HUDEP-2 (cell line): ENCODE measurements around the gene UBE2J2.

Source experiments
- DNase-seq, 76 experiments: peaks; one replicate each; lab custom pipeline; 2025; ENCODE audit not compliant: unreplicated experiment in 76 of 76; lab: John Stamatoyannopoulos, UW

The UBE2J2 gene

DNA sequence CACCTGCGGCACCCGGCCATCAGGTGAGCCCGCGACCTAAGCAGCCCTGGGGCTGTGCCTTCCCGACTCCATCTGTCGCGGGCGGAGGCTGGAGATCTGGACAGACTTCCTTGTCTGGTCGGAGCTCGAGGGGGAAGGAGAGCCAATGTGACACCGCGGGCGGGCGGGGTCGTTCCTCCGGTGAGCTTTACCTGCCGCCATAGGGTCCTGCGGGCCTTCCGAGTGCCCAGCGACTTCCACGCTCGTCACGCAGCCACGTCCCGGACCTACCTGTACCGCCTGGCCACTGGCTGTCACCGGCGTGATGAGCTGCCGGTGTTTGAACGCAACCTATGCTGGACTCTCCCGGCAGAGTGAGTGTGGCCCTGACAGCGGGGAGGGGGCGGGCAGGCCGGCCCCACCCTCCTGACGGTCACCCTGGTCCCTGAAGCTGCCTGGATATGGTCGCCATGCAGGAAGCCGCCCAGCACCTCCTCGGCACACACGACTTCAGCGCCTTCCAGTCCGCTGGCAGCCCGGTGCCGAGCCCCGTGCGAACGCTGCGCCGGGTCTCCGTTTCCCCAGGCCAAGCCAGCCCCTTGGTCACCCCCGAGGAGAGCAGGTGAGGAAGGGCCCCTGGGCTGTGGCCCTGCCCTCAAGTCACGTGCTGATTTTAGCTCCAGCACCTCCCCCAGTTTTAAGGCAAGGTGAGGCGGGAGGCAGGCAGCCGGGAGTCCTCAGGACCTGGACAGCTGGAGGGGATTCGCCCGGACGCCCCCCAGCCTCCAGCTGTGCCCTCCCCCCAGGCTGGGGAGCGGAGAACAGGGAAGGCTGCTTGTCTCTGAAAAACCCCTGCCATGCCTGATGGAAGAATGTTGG, 35.8 kb upstream of the UBE2J2 start:
- DNase-seq = peak in 2 of 76 experiments; percentile 17 to 25

DNA sequence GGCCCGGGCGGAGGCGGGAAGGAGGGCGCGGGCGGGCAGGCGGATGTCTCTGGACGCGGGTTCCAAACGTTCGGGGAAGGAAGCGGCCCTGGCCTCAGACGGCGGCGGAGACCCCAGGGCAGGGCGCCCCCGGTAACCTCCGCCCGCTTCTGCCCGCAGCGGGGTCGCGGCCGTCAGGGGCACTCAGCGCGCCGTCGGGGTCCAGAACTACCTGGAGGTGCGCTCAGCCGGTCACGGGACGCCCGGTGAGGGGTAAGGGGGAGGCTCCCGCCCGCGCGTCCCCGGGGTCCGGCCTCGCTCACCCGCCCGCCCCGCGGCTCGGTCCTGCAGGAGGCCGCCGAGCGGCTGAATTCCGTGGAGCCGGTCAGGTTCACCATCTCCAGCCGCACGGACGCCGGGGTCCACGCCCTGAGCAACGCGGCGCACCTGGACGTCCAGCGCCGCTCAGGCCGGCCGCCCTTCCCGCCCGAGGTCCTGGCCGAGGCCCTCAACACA, 35.1 kb upstream of the UBE2J2 start:
- DNase-seq = peak in 1 of 76 experiments; percentile 40

DNA sequence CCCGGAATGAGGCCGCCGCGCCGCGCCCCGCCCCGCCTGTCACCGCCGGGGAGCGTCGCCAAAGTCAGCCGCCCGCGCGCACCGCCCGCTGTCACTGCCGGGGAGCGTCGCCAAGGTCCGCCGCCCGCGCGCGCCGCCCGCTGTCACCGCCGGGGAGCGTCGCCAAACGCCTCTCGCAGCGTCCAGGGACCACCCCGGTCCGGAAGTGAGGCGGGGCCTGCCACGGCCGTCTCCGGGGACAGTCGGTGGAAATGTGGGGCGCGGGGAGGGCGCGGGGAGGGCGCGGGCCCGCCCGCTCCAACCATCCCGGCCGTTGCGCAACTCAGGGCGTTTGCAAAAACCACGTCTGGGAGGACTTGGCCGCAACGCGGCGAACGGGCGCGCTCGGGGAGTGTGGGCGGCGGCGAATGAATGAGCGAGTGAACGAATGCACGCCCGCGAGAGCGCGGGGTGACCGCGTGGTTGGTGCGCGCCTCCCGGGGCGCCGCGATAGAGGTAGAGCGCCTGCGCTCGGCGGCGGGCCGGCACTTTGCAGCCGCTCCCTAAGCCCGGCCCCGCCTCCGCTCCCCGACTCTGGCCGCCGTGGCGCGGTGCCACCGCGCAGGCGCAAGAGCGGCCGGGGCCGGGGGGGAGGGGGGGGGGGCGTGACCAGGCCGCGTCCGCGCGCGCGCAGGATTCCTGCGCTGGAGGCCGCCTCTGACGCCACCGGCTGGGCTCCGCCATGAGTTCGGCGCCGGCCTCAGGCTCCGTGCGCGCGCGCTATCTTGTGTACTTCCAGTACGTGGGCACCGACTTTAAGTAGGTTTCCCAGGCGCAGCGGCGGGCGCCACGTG, 34.5 kb upstream of the UBE2J2 start, which contains the start of the genes ACAP3 and PUSL1:
TSS of gene ACAP3 (minus strand) at position 8 of the 833 bp plus-strand sequence. CDS start 115 bp downstream, outside the sequence.
TSS of gene PUSL1 (plus strand) at position 675 of the 833 bp plus-strand sequence. CDS start at position 722, 47 bp downstream.
- peak in 74 of 76 experiments; percentile 18 to 92 (median 84) for DNase-seq

DNA sequence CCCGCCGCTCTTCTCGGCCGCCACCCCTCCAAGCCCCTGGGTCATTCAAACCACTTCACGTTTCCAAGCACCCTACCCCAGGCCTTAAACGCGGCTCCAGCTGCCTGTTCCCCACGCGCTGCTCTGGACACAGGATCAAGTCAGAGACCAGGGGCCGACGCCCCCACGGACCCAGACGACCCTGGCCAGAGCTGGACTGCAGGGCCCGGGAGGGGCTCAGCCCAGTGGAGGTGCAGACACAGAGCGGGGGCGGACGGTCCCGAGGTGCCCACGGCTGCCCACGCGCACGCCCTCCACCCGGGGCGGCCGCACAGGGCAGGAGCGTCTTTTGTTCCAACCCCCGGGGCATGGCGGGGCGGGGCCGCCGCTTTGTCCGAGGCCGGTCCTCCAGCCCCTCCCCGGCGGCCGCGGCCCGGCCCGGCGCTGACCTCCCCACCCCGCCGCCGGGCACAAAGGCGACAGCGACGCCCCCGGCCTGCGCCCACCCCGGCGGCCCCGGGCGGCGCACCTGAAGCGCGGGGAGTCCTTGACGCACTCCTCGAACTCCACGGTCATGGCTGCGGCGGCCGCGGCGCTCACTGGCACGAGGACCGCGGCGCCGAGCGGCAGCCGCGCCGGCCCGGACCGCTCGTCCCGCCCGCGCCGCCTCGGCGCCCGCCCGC, 33.7 kb upstream of the UBE2J2 start:
- peak in 1 of 76 experiments; percentile 28 for DNase-seq

DNA sequence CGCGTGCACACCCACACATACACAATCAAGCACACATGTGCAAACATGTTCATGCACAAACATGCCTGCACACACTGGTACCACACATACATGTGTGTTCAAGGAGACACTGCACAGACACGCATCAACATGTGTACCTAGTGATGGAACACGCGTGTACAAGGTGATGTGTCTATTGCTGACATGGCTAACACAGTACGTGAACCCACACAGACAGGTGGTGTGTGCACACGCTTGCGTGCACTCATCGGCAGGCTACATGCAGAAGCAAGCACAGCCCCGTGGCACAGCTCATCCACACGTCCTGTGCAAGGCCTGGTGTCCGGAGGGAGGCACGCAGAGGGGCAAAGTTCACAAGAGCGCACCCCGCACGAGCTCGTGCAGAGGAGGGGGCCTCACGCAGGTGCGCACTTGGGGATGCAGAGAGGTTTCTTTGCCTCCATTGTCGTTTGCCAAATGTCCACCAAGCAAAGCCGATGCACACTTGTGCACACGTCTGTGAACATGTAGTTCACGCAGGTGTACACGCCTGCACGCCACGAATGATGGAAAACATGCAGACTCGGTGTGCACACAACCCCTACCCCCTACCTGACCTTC, 33.1 kb upstream of the UBE2J2 start:
- DNase-seq = no peak

DNA sequence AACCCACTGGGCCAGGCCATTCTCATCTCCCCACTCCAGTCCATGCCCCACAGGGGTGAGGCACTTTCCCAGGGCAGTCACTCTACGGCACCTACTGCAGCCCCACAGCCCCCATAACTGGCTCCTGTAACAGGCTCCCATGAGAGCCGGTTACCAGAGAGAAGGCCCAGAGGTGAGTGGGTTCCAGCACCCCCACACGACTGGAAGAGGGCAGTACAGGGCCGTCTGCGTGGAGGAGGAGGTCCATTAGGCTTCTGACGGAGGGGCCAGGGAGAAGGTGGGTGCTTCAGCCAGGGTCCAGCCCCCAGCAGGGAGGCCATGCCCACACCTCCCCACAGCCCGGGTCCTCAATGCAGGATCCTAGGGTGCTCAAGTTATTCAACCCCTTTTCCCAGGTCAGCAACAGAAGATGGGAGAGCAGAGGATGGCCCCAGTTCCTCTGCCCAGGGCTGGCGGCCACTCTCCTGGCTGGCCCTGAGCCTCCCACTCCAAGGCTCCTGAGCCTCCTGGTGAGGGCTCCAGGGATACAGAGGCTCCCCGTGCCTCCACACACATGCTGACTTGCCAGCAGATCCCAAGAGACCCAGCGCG, 32.5 kb upstream of the UBE2J2 start:
- peak in 16 of 76 experiments; percentile 12 to 44 (median 26) for DNase-seq

DNA sequence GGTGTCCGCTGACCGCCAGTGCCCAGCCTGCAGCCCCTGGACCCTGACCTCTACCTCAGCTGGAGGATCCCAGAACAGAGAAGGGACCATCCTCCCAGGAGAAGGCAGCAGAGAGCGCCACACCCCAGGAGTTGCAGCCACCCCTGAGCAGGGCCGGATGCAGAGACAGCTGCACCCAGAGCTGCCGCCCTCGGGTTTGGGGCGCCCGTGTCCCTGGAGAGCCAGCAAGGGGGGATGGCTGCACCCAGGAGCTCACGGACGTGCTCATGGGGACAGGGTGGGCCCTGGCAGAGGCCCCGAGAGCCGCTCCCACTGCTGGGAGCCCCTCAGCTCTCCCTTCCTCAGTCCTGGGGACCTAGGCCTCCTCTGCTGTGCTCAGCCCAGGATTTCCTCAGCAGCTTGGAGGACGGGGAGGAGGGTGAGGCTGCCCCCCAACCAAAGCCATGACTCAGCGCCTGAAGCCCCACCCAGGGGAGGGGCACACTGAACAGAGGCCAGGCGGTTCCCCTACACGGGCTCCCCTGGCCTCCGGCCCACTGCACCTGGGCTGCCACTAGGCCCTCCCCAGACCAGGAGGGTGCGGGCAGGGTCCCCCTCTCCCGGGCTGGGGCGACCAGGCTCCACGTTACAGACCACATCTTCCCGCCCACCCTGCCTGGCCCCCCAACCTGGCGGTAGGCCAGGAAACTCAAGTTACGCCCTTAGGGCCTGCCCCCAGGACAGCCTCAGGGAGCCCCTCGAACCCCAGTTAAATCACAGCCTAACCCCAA, 31.8 kb upstream of the UBE2J2 start:
- peak in 64 of 76 experiments; percentile 12 to 81 (median 64) for DNase-seq

DNA sequence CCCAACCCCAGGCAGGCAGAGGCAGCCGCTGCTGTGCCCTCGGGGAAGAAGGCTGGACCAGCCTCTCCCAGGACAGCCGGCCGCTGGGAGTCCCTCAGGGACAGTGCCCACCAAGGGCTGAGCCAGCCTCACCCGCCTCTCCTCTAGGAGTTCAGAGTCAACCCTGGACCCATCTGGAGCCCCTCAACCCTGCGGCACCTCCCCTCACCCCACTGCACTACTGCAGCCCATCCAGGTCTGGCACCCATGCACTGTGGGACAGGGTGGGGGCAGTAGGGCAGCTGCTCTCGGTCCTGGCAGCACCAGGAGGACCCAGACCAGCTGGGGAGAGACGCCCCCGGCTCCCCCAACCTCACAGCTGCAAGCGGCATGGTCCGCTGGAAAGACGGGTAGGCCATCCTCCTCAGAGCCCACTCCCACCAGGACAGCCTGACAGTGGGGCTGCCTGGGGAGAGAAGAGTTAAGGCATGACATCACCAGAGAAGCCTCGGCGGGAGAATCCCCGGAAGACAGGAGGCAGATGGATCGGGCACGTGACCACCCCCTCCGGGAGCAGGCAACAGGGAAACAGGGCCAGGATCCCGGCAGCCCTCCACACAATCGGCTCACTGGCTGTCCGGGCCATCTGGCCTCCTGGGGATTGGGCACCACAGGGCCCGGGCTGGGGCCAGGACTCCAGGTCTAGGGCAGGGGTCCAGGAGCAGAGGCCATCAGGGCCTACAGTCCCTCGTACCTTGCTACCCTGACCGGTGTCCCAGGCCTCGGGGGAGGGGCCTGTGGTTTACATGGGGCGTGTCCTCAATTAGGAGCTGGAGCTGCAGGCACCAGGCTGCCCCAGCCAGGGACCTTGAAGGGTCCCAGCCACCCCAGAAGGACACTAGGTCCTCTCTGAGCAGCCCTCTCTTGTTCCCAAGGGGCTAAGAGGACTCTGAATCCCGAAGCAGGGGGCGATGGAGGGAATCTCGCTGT, 31.0 kb upstream of the UBE2J2 start:
- peak in 15 of 76 experiments; percentile 9 to 29 (median 21) for DNase-seq

DNA sequence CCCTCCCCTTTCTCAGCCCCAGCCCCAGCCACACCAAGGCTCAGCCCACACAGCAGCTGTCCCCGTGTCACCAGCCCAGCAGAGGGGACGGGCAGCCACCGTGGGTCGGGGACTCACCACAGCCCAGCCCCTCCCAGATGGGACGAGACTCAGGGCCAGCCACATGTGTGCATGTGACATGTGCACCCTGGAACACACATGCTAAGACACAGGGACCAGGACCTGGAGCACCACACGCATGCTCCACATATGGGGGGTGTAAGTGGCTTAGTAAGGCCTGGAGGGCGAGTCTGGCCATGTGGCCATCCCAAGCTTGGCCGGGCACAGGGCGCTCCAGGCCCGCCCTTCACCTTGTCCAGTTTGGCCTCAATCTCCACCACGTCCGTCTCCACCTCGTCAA, 30.1 kb upstream of the UBE2J2 start:
- no peak for DNase-seq

DNA sequence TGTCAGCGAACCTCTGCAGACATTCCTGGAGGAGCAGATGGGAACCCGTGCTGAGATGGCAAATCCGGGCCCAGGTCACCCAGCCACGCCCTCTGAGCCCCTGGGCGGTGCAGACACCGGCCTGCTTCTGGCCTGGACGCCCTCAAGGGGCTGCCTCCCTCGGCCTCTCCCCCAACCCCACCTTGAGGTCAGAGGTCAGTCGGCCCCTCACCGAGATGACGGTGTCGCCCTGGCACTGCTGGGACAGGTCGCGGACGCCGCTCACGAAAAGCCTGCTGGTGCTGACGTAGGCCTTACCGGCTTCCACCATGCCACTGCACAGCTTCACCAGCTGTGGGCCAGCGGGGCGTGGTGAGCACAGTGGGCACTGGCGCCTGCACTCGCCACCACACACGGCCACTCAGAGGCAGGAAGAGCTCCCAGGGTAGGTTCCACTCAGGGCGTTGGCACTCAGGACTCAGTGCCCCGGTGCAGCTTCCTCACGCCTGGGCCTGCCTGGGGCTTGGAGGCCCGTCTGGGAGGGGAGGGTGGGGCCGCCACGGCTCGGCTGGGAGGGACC, 29.4 kb upstream of the UBE2J2 start:
- DNase-seq = peak in 2 of 76 experiments; percentile 13 to 25

DNA sequence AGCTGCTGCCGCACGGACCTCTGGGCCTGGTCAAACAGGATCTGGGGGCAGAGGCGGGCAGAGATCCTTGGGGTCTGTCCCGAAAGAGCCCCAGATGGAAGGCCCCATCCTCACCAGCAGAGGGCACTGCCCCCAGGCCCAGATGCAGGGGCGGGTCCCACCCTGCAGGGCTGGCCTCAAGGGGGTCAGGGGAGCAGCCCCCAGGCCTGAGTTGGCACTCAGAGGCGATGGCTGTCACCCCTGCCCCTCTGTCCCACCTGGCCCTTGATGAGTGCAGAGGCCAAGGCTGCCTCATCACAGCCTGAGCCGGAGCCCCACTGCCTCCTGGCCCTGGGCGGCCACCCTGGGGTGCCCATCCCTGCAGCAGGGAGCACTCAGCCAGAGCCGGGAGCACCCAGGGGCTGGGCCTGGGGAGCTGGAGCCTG, 28.4 kb upstream of the UBE2J2 start:
- DNase-seq = no peak

DNA sequence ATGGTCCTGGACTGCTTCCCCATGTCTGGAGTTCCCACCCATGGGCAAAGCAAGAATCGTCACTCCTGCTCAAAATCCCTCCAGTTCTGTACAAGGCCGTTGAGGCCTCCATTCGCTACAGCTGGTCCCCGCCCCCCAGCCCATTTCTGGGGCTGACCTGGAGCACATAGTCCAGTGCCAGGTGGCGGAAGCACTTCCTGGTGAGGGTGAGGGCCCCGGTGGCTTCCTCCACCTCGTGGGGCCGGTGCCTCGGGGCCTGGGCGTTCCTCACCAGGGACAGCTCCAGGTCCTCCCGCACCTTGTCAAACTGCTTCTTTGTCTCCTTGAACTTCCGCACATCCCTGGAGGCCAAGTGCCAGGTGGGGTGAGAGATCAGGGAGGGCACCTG, 26.7 kb upstream of the UBE2J2 start:
- no peak for DNase-seq

DNA sequence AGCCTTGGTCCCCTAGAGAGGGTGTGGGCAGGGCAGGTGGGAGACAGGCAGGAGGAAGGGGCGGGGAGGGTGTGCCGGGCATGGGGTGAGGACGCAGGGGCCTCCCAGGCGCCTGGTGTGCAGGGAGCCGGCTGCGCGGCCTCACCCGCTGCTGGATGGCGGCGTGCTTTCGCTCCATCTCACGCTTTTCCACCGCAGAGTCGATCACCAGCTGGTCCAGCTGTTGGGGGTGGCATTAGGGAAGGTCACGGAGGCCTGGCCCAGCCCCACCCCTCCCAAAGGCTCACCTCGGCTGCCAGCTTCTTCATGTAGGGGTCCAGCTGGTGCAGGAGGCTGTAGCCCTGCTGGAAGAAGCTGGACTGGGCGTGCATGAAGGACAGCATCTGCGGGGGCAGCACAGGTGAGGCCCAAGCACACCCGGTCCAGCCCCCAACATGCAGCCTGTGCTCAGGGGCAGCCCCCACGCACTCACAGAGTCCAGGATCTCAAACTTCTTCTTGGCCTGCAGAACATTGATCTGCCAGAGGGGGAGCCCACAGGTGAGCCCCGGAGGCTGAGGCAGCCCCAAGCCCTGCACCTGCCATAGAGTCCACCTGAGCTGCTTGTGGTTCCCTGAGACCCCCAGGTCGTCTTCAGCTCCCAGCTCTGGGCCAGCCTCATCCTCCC, 26.2 kb upstream of the UBE2J2 start:
- DNase-seq = peak in 1 of 76 experiments; percentile 21

DNA sequence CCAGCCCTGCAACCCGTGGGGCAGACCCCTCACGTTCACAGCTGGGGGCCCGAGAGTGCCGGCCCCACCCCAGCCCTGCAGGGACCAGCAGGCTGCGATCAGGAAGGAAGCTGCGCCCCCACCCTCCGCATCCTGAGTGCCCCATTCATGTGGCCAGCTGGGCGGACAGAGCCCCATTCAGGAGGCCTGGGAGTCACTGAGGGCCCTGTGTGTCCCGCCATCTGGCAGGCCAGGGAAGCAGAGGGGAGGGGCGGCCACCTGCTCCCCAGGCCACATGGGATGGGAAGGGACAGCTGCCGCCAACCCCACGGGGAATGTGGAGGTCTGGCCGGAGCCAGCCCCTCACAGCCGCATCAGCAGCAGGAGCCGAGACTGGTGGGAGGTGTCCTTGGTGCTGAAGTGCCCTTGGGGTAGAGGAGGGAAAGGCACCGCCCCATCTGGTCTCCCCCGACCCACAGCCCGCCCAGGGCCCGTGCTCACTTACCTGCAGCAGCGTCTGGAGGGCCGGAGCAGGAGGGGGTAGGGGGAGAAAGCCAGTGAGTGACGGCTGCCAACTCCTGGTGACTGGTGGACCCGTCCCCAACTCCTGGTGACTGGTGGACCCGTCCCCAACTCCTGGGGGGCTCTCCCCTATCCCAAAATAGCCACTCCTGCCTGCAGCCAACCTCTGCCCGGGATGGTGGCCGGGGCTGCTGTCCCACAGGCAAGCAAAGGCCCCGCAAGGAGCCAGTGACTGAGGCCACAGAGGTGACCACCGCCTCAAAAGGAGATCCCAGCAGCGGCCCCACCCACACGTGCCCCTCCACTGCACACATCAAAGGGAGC, 25.4 kb upstream of the UBE2J2 start:
- peak in 1 of 76 experiments; percentile 22 for DNase-seq

DNA sequence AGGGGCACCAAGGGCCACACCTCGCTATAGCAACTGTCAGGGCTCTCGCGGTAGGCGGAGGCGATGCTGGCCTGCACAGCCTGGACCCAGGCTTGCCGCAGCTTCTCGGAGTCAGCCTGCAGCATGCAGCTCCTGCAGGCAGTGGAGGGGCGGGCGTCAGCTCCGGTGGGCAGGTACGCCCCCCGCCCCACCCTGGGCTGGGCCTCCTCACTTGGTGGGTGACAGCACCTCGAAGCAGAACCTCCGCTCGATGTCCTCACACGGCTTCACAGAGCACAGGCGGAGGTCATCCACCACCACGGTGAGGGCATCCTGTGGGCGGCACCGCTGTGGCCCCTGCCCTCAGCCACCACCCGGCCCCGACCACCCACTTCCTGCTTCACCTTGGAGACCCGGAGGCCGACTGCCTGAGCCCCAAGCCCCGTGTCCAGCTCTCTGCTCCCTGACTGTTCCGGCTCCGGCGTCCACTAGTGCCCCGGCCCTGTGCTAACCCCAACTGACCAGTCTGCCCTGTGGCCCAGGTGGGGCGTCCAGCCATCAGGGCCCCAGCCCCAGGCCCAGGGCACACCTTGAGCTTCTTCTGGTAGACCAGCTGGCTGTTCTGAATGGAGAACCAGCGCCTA, 24.3 kb upstream of the UBE2J2 start:
- DNase-seq = no peak
